GM10266 (cell line): ENCODE measurements around the gene TSC1.

Source experiments
- DNase-seq: peaks from one replicate; pipeline ENCODE4 v3.0.0; 2012; ENCODE audit errors: extremely low spot score
- TF ChIP-seq, protein P1 (sequence below): IDR thresholded peaks from 2 replicates; pipeline ENCODE4 v1.5.1; 2012; ENCODE audit warnings: mild to moderate bottlenecking, low read depth; ENCODE audit not compliant: control insufficient read depth, insufficient read depth; ENCODE audit errors: missing control alignments

Gene TSC1

DNA sequence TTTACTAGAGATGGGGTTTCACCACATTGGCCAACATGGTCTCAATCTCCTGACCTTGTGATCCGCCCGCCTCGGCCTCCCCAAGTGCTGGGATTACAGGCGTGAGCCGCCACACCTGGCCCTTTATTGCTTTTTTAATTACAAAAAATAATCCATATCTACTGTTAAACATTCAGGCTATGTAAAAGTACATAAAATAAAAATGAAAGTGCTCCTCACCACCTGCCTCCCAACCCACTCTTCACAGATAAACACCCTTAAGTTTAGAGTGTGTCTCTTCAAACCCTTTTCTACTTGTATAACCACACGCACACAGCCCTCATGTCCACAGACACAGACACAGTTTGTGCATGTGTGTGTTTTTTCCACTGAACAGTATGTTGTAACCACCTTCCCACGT is 16.7 kb downstream of the TSC1 start:
- DNase-seq: no peak
- TF ChIP-seq, protein P1, sequence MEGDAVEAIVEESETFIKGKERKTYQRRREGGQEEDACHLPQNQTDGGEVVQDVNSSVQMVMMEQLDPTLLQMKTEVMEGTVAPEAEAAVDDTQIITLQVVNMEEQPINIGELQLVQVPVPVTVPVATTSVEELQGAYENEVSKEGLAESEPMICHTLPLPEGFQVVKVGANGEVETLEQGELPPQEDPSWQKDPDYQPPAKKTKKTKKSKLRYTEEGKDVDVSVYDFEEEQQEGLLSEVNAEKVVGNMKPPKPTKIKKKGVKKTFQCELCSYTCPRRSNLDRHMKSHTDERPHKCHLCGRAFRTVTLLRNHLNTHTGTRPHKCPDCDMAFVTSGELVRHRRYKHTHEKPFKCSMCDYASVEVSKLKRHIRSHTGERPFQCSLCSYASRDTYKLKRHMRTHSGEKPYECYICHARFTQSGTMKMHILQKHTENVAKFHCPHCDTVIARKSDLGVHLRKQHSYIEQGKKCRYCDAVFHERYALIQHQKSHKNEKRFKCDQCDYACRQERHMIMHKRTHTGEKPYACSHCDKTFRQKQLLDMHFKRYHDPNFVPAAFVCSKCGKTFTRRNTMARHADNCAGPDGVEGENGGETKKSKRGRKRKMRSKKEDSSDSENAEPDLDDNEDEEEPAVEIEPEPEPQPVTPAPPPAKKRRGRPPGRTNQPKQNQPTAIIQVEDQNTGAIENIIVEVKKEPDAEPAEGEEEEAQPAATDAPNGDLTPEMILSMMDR: no peak

DNA sequence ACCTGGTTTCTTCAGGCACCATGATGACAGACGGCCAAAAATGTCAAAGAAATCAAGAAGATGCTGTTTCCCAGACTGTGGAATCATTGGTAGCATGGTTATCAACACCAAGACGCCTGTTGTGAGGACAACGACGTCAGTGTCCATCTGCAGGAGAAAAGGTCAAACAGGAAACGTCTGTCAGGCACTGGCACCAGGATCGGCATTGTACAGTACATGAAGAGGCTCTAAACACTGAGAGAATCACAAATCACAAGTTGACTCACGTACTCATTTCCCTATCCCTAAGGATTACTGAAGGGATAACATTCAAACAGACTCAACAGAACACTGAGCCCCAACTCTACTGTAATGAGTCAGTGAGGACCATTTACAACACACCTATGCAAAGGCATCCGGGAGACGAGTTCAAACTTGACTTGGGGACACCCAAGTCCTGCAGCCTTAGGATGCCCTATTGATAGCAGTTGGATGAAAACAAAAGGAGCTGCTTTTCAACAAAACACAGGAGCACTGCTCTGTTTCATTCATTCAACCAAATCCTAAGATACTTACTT is 21.0 kb downstream of the TSC1 start:
- TF ChIP-seq, protein P1: no peak
- DNase-seq: no peak

DNA sequence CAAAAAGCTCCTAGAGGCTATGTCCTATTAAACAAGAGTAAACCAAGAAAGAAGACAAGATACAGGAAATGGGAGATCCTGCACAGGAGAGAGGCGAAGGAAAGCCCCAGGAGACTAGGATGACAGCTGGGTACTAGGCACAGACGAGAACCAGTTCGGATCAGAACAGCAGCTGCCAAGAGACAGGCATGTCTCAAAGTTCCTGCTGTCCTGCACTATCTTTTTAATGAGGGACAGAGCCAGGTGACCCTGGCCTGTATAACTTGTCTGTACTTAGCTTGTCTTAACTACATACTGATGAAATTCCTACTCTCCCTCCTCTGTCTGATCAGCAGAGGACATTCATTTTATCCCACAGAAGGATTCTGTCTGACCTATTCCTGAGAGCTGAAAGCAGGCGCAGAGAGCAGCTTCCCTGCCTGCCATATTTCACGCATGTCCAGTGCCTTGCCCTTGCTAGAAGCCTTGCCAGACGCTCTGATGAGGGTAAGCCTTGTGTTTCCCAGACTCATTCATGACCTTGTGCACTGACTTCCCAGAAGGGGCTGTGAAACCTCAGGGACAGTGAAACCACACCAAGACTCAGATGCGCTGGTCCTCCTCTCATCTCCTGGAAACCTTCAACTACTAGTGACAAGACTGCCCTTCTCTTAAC is 24.7 kb downstream of the TSC1 start:
- no peak for DNase-seq
- TF ChIP-seq, protein P1: no peak

DNA sequence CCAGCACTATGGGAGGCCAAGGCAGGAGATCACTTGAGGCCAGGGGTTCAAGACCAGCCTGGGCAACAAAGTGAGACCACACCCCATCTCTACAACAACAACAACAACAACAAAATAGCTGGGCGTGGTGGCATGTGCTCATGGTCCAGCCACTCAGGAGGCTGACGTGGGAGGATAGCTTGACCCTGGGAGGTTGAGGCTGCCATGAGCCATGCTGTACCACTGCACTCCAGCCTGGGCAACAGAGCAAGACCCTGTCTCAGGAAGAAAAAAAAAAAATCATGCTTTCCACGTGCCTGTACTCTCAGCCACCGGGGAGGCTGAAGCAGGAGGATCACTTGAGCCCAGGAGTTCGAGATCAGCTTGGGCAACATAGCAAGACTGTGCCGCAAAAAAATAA is 29.5 kb downstream of the TSC1 start:
- TF ChIP-seq, protein P1: no peak
- no peak for DNase-seq

DNA sequence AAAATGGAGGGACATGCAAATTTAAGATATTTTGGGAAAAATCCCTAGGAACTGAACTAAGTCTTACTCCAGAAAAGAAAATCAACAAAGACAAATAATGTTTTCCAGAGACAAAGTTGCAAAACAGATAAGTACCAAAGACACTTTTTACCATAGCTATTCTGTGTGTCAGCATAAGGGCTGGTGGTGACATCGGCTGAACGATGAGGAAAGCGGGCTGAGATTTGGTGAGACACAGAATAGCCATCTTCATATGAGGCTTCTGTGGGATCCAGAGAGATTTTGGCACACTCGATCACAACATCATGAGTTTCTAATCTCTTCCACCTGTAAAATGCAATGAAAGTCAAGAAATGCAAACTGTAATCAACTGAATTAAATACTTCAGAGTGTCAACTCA is 32.3 kb downstream of the TSC1 start:
- TF ChIP-seq, protein P1: no peak

DNA sequence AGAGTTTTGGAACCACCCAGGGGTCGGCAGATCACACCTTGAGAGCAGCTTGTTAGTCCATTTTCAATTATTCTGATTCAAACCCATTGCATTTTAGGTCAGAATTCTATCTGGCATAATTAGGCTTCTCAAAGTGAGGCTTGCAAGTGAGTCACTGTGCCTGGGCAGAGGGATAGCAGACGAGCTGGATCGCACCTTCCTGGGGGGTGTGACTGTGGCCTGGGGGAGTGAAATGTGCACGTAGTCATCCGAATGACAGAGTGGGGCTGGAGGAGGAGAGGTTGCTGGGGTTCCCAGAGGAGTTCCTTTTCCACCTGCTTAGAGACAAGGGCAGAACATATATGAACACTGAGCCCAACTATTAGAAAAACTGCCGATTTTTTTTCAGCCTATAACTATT is 34.0 kb downstream of the TSC1 start:
- TF ChIP-seq, protein P1: no peak
- DNase-seq: no peak

More for the DNA sequence above, 32.3 kb downstream of the TSC1 start:
- DNase-seq: no peak

DNA sequence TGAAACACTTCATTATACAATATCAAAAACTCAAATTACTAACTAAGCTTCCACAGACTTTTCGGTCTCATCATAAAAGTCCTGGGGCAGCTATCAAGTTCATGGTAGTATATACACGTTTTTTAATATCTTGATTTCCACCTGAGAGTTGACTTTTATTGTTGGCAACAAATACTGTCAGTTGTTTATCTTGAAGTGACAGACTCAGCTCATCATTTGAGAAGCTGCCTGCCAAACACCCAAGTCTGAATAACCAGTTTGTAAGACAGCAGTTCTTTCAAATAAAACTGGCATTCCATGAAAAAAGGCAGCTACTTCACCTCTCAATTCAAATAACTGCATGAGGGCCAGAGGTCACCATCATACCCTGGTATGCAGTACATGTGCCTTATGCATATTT is 35.1 kb downstream of the TSC1 start:
- TF ChIP-seq, protein P1: no peak

More for the DNA sequence above, 35.1 kb downstream of the TSC1 start:
- no peak for DNase-seq
